Measurements from ENCODE around the gene ELL. TPM values are rescaled to one million over a fixed set of nuclear protein-coding genes. Genes with fewer than 3 reads are reported as not detected.

ELL gene
- total RNA-seq, 2 experiments from 2014 or later: 14.1 TPM

DNA sequence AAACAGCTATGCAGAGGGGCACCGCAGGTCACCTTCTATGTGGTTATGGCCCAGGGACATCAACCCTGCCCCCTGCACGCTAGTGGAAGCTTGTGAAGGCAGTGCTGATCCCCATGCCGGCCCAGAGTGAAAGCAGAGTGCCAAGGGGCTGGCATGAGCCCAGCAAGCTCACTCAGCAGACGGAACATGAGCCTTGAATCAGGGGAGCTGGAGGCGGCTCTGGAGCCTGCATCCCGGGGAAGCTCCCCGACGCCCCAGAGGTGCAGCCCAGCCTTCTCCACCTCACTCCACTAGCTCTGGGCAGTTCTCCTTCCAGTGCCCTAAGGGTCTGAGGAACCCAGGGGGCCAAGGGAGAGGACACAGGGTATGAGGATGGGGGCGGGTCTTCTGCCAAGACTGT is 64.9 kb downstream of the ELL start:
- DNase-seq: no peak
- H3K27me3 Mint-ChIP-seq (ENCODE audit: low read depth): no peaks in the 10 kb centered on the region
- no peaks in the 10 kb centered on the region for H3K9me3 Mint-ChIP-seq
- intact Hi-C loops (cut with micrococcal nuclease): no loop called here
- H3K36me3 Mint-ChIP-seq (ENCODE audit: low read depth): no peaks in the 10 kb centered on the region
- H3K27ac Mint-ChIP-seq: no peak overlapping the region
- CTCF ChIA-PET: interaction anchor here (0.5 to 0.7 kb wide), 2 partner anchors 27 to 64 kb away, joined by 3 to 8 read pairs; no protein-coding TSS in a partner anchor
- H3K4me3 Mint-ChIP-seq: no peak overlapping the region
- H3K4me1 Mint-ChIP-seq (ENCODE audit: low read depth): no peaks in the 10 kb centered on the region

DNA sequence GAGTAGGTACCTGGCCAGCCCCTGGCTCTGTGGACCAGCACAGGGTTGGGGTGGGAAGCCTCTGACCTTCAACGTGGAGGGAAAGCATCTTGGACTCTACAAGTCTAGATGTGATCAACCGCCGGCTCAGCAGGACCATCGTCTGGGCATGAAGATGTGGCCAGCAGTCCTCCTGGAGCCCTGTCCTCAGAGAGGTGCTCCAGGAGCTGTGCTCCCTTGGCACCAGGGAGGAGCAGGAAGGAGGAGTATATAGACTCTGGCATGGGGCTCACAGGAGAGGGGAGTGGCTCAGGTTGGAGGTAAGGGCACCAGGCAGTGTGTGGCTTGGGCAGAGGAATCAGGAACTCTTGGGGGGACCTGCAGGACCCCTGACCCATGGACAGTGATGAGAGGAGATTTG is 65.6 kb downstream of the ELL start:
- CTCF ChIA-PET: interaction anchor here (0.6 kb wide), 1 partner anchor 106 kb away, joined by 3 read pairs; no protein-coding TSS in a partner anchor
- Mint-ChIP-seq H3K9me3 (no peaks in the 10 kb centered on the region), H3K36me3 (ENCODE audit: low read depth) (no peaks in the 10 kb centered on the region), H3K4me1 (ENCODE audit: low read depth) (no peaks in the 10 kb centered on the region), H3K27me3 (ENCODE audit: low read depth) (no peaks in the 10 kb centered on the region), H3K4me3 (no peak overlapping the region), H3K27ac (no peak overlapping the region)
- no peak for DNase-seq
- intact Hi-C loops (cut with micrococcal nuclease): no loop called here

DNA sequence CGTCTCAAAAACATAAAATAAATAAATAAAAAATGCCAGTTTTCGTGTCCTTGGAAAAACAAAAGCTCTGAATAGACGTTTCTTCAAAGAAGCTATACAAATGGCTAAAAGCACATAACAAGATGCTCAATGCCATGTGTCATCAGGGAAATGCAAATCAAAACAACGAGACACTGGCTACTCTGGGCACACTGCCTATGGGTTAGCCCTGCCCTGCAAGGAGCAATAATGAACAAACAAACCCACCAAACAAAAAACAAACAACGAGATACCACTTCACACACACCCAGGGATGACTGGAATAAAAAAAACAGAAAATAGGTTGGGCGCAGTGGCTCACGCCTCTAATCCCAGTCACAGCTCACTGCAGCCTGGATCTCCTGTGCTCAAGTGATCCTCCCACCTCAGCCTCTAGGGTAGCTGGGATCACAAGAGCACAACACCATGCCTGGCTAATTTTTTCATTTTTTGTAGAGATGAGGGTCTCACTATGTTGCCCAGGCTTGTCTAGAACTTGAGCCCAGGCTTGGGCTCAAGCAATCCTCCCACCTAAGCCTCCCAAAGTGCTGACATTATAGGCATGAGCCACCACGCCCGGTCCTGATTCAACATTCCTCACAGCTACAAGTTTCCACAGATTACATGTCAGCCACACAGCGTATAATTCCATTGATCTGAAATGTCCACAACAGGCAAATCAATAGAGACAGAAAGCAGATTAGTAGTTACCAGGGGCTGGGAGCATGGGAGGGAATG is 68.4 kb downstream of the ELL start:
- no peak for DNase-seq
- Mint-ChIP-seq H3K4me1 (ENCODE audit: low read depth) (no peaks in the 10 kb centered on the region), H3K4me3 (no peak overlapping the region), H3K27ac (no peak overlapping the region), H3K36me3 (ENCODE audit: low read depth) (peaks cover 5% of the 10 kb centered on the region), H3K9me3 (no peaks in the 10 kb centered on the region), H3K27me3 (ENCODE audit: low read depth) (no peaks in the 10 kb centered on the region)
- CTCF ChIA-PET: interaction anchor here (0.6 to 6.0 kb wide), 3 partner anchors 9 to 771 kb away, joined by 3 to 60 read pairs (median 3); no protein-coding TSS in a partner anchor
- intact Hi-C loops (cut with micrococcal nuclease): loop anchor here (5.0 kb wide), 2 partner anchors 134 to 219 kb away; partner anchors contain the start of gene REX1BD

DNA sequence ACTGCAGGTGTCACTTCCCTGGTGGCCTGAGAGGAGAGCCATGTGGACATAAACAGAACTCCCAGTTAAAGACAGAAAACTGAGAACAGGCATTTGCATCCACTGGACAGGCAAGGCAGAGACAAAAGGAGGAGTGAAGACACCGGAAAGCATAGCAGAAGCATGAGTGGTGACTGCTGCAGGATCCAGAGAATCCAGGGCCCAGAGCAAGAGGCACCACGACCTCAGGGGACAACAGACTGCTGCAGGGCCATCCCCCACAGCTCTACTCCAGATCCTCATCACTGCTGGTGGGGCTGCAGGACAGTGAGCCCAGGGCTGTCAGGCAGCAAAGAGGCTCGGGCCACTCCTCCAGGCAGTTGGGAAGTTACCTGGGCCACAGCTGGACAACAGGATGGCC is 69.5 kb downstream of the ELL start:
- Mint-ChIP-seq H3K4me1 (ENCODE audit: low read depth) (no peaks in the 10 kb centered on the region), H3K9me3 (no peaks in the 10 kb centered on the region), H3K36me3 (ENCODE audit: low read depth) (peaks cover 5% of the 10 kb centered on the region), H3K27me3 (ENCODE audit: low read depth) (no peaks in the 10 kb centered on the region), H3K4me3 (no peak overlapping the region), H3K27ac (no peak overlapping the region)
- DNase-seq: no peak
- CTCF ChIA-PET: interaction anchor here (1.0 to 6.0 kb wide), 3 partner anchors 10 to 33 kb away, joined by 4 to 60 read pairs (median 16); partner anchors contain the start of gene SSBP4
- intact Hi-C loops (cut with micrococcal nuclease): loop anchor here (5.0 kb wide), 2 partner anchors 135 to 220 kb away; partner anchors contain the start of gene REX1BD

GRCh38 chr19:18450931-18451836 is 70.7 kb downstream of the ELL start:
- Mint-ChIP-seq H3K36me3 (ENCODE audit: low read depth) (peaks cover 6% of the 10 kb centered on the region), H3K9me3 (no peaks in the 10 kb centered on the region), H3K27ac (no peak overlapping the region), H3K27me3 (ENCODE audit: low read depth) (no peaks in the 10 kb centered on the region), H3K4me3 (no peak overlapping the region), H3K4me1 (ENCODE audit: low read depth) (no peaks in the 10 kb centered on the region)
- DNase-seq: peak; percentile 93
- intact Hi-C loops (cut with micrococcal nuclease): loop anchor here (2.0 to 5.0 kb wide), 3 partner anchors 136 to 464 kb away; partner anchors contain the start of gene REX1BD
- CTCF ChIA-PET: interaction anchor here (0.6 to 6.0 kb wide), 20 partner anchors 11 to 688 kb away, joined by 3 to 60 read pairs (median 4); partner anchors contain the start of genes FKBP8, REX1BD and SSBP4

DNA sequence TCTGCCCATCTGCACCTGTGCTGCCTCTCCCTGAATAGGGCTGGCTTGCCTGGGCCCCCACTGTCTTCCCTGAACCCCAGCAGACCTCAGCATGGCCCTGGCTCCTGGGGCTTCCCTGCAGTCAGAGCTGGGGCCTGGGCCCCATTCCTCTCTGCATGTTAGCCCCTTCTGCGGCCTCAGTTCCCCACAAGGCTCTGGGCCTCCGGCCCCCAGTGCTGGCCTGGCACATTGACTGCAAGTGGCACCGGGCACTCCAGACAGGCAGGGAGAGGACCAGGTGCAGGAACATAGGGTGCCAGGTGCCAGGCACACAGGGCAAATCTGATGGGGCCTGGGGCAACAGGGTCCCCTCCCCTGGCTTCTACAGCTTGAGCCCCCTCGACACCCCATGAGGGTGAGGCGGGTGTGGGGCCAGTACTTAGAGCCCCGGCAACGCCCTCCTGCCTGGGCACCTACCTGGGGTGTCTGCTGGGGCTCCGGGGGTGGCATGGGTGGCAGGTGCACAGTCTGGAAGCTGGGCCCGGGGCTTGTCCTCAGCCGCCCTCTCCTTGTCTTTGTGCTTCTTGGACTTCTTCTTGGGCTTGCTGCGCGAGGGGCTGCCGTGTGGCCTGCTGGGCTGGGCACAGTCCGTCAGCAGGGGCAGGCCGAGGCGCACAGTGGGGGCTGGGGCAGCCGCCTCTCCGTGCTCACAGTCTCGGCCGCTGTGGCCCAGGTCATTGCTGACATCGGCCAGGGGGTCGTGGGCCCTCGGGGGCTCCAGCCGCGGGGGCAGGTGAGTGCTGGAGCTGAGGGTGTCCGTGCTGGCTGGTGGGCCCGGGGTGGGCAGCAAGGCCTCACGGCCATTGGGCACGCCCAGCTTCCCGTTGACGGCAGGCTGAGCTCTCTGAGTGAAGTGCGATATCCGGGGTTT is 71.6 kb downstream of the ELL start:
- Mint-ChIP-seq H3K9me3 (no peaks in the 10 kb centered on the region), H3K27ac (no peak overlapping the region), H3K36me3 (ENCODE audit: low read depth) (peaks cover 6% of the 10 kb centered on the region), H3K27me3 (ENCODE audit: low read depth) (no peaks in the 10 kb centered on the region), H3K4me1 (ENCODE audit: low read depth) (no peaks in the 10 kb centered on the region), H3K4me3 (no peak overlapping the region)
- DNase-seq: no peak
- CTCF ChIA-PET: interaction anchor here (0.7 to 6.0 kb wide), 16 partner anchors 10 to 374 kb away, joined by 3 to 60 read pairs (median 3); partner anchors contain the start of gene REX1BD
- intact Hi-C loops (cut with micrococcal nuclease): loop anchor here (2.0 to 5.0 kb wide), 3 partner anchors 137 to 465 kb away; partner anchors contain the start of gene REX1BD

- CTCF ChIA-PET: interaction anchor here (0.9 to 6.0 kb wide), 3 partner anchors 13 to 185 kb away, joined by 3 to 60 read pairs (median 3); no protein-coding TSS in a partner anchor
- H3K36me3 Mint-ChIP-seq (ENCODE audit: low read depth): peaks cover 6% of the 10 kb centered on the region
Observed at GRCh38 chr19:18449552-18449951, 72.3 kb downstream of the ELL start.

GRCh38 chr19:18446811-18447359 is 75.0 kb downstream of the ELL start:
- CTCF ChIA-PET: no interaction called here
- no peak overlapping the region for H3K27ac Mint-ChIP-seq
- H3K4me3 Mint-ChIP-seq: no peak overlapping the region
- peaks cover 8% of the 10 kb centered on the region for H3K36me3 Mint-ChIP-seq (ENCODE audit: low read depth)
- no peak for DNase-seq
- intact Hi-C loops (cut with micrococcal nuclease): no loop called here
- H3K9me3 Mint-ChIP-seq: peaks cover 3% of the 10 kb centered on the region
- H3K27me3 Mint-ChIP-seq (ENCODE audit: low read depth): no peaks in the 10 kb centered on the region
- H3K4me1 Mint-ChIP-seq (ENCODE audit: low read depth): peaks cover 12% of the 10 kb centered on the region

More at GRCh38 chr19:18449552-18449951, 72.3 kb downstream of the ELL start:
- H3K4me3 Mint-ChIP-seq: no peak overlapping the region
- intact Hi-C loops (cut with micrococcal nuclease): no loop called here
- DNase-seq: no peak
- no peaks in the 10 kb centered on the region for H3K9me3 Mint-ChIP-seq
- no peak overlapping the region for H3K27ac Mint-ChIP-seq
- H3K4me1 Mint-ChIP-seq (ENCODE audit: low read depth): no peaks in the 10 kb centered on the region
- H3K27me3 Mint-ChIP-seq (ENCODE audit: low read depth): no peaks in the 10 kb centered on the region

- Mint-ChIP-seq H3K36me3 (ENCODE audit: low read depth) (peaks cover 8% of the 10 kb centered on the region), H3K27me3 (ENCODE audit: low read depth) (no peaks in the 10 kb centered on the region), H3K9me3 (peaks cover 3% of the 10 kb centered on the region), H3K4me1 (ENCODE audit: low read depth) (peaks cover 13% of the 10 kb centered on the region), H3K27ac (no peak overlapping the region), H3K4me3 (no peak overlapping the region)
- DNase-seq: no peak
- intact Hi-C loops (cut with micrococcal nuclease): no loop called here
- CTCF ChIA-PET: interaction anchor here (0.7 kb wide), 1 partner anchor 695 kb away, joined by 3 read pairs; no protein-coding TSS in a partner anchor
Observed at GRCh38 chr19:18446145-18446810, 75.6 kb downstream of the ELL start.

DNA sequence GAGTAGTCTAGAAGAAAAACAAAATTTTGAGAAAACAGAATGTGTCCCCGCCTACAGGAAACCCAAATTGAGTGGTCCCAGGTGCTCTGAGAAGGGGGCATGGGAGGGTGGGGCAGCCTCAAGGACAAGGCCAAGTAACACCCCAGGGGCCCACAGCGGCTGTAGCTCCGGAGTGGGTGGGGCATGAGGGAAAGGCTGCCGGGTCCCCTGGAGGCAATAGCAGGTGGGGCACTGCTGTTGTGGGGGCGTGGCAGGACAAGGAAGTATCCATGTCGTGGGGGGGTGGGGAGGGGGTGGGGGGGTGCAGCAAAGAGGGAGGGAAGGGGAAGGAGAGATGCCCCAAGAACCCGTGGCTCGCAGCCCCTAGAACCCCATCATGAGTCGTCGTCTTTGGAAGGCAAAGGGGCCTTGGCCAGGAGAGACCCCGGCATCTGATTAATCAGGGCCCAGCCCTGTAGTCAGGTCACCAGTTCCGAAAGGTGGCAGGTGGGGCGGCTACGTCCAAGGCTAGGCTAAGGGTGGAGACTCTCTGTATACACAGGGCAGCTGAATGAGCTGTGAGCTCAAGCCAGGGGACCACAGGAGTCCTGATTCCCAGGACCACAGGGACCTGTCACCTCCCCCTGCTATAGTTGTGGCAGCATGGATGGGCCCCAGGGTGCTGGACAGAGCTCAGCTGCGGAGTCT is 76.5 kb downstream of the ELL start:
- Mint-ChIP-seq H3K4me3 (no peak overlapping the region), H3K36me3 (ENCODE audit: low read depth) (peaks cover 7% of the 10 kb centered on the region), H3K27me3 (ENCODE audit: low read depth) (no peaks in the 10 kb centered on the region), H3K4me1 (ENCODE audit: low read depth) (peaks cover 20% of the 10 kb centered on the region), H3K9me3 (peaks cover 3% of the 10 kb centered on the region), H3K27ac (no peak overlapping the region)
- no peak for DNase-seq
- intact Hi-C loops (cut with micrococcal nuclease): no loop called here
- CTCF ChIA-PET: interaction anchor here (0.7 kb wide), 1 partner anchor 695 kb away, joined by 3 read pairs; no protein-coding TSS in a partner anchor
